HG03135 (cell line): ENCODE results near the gene MB.

Source experiments
- ATAC-seq: cut with Tn5 transposase; IDR thresholded peaks from one replicate; pipeline ENCODE4 v1.9.1; 2021; ENCODE audit warnings: mild to moderate bottlenecking, moderate library complexity; ENCODE audit not compliant: unreplicated experiment

The MB gene

GRCh38 chr22:35597692-35598395 lies 19.3 kb downstream of the MB start:
- ATAC-seq = no peak

- ATAC-seq = no peak
Measured at GRCh38 chr22:35596821-35597220, 20.3 kb downstream of the MB start.

GRCh38 chr22:35594686-35595085 lies 22.4 kb downstream of the MB start:
- ATAC-seq = no peak

- ATAC-seq = no peak
Measured at GRCh38 chr22:35593891-35594470, 23.1 kb downstream of the MB start.

- ATAC-seq = no peak
Measured at GRCh38 chr22:35593071-35593890, 23.8 kb downstream of the MB start.

GRCh38 chr22:35592418-35592967 lies 24.6 kb downstream of the MB start:
- ATAC-seq = no peak

- no peak for ATAC-seq
Measured at GRCh38 chr22:35591714-35592417, 25.3 kb downstream of the MB start.

- ATAC-seq = no peak
Measured at GRCh38 chr22:35590634-35591295, 26.4 kb downstream of the MB start.

- ATAC-seq = no peak
Measured at GRCh38 chr22:35589756-35590093, 27.4 kb downstream of the MB start.

GRCh38 chr22:35589071-35589755 lies 27.9 kb downstream of the MB start:
- ATAC-seq = no peak

GRCh38 chr22:35587896-35588295 lies 29.2 kb downstream of the MB start:
- ATAC-seq = no peak

- ATAC-seq = no peak
Measured at GRCh38 chr22:35587447-35587870, 29.7 kb downstream of the MB start.

GRCh38 chr22:35586771-35587170 lies 30.4 kb downstream of the MB start:
- no peak for ATAC-seq

GRCh38 chr22:35582861-35583670 lies 34.1 kb downstream of the MB start:
- ATAC-seq = no peak

- no peak for ATAC-seq
Measured at GRCh38 chr22:35582218-35582860, 34.8 kb downstream of the MB start.

GRCh38 chr22:35581023-35581413 lies 36.1 kb downstream of the MB start:
- ATAC-seq = no peak

- no peak for ATAC-seq
Measured at GRCh38 chr22:35580351-35581022, 36.6 kb downstream of the MB start.
